ENCODE measurements around the gene IGSF22.

DNA sequence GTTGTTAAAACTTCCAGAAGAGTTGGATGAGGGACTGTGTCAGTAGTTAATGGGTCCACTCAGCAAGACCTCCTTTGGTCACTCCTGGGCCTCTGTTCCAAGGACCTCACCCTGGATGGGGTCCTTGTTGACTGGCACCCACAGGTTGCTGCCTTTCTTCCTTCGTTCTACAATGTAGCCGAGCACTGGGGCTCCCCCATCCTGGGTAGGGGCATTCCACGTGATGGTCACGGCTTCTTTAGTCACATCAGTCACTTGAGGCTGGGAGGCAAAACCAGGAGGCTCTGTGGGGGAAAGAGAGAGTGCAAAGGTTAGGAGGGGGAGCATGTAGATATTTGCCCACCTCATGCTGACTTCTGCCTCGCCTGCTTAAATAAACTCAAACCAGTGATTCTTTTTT is 15.4 kb downstream of the IGSF22 start:
- TF ChIP-seq POLR2A (IDR thresholded peaks at IDR 0.05) = no peak
- TF ChIP-seq, protein P1, sequence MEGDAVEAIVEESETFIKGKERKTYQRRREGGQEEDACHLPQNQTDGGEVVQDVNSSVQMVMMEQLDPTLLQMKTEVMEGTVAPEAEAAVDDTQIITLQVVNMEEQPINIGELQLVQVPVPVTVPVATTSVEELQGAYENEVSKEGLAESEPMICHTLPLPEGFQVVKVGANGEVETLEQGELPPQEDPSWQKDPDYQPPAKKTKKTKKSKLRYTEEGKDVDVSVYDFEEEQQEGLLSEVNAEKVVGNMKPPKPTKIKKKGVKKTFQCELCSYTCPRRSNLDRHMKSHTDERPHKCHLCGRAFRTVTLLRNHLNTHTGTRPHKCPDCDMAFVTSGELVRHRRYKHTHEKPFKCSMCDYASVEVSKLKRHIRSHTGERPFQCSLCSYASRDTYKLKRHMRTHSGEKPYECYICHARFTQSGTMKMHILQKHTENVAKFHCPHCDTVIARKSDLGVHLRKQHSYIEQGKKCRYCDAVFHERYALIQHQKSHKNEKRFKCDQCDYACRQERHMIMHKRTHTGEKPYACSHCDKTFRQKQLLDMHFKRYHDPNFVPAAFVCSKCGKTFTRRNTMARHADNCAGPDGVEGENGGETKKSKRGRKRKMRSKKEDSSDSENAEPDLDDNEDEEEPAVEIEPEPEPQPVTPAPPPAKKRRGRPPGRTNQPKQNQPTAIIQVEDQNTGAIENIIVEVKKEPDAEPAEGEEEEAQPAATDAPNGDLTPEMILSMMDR (IDR thresholded peaks at IDR 0.05) = no peak

All from gastroesophageal sphincter (tissue), 3 donors.